HEK293 (cell line): Measurements from ENCODE around the gene WTAP.
"Not testable (repeated sequence)": the region's sequence is repeated elsewhere in the genome, so short reads cannot be mapped to it uniquely, and the experiment has no call there.

Source experiments
- CTCF ChIA-PET: fragments of 350-600 bp; formaldehyde crosslinking; extraction: SDS; loops from one replicate; lab custom pipeline; 2021; ENCODE audit warnings: antibody characterized with exemption; lab: Yijun Ruan, JAX
- POLR2A ChIA-PET: fragments of 300-600 bp; formaldehyde crosslinking; extraction: SDS; loops from one replicate; lab custom pipeline; 2020; ENCODE audit warnings: antibody characterized with exemption, inconsistent platforms; lab: Yijun Ruan, JAX
- H3K27ac ChIP-seq: fragments of 200-500 bp; sonication (Bioruptor generic); 2 replicates; pipeline ENCODE4 v1.5.1; 2014; ENCODE audit warnings: low read depth, low read length, control low read depth, inconsistent platforms; ENCODE audit errors: extremely low read depth
- H3K36me3 ChIP-seq, 2 experiments: fragments of 200-500 bp in 1 of 2; sonication (Bioruptor generic) in 1 of 2; 1 replicate in 1 of 2; 2 replicates in 1 of 2; pipeline ENCODE4 v1.5.1; 2014 to 2017; ENCODE audit warnings: inconsistent platforms in 2 of 2, low read length in 2 of 2; ENCODE audit not compliant: control insufficient read depth in 2 of 2, insufficient read depth in 1 of 2
- H3K4me1 ChIP-seq: fragments of 200-500 bp; sonication (Bioruptor generic); 2 replicates; pipeline ENCODE4 v1.5.1; 2014; ENCODE audit warnings: mild to moderate bottlenecking, low read length, inconsistent platforms; ENCODE audit not compliant: control insufficient read depth, insufficient read depth
- H3K4me3 ChIP-seq: 2 replicates; pipeline ENCODE4 v1.5.1; 2011; ENCODE audit warnings: low read depth, mild to moderate bottlenecking, control low read depth, low read length, moderate library complexity
- H3K9me3 ChIP-seq: fragments of 200-500 bp; sonication (Bioruptor generic); 2 replicates; pipeline ENCODE4 v1.5.1; 2014; ENCODE audit warnings: low read depth, low read length, inconsistent platforms; ENCODE audit not compliant: control insufficient read depth, insufficient read depth
- GLIS2 ChIP-seq: fragments of 450-650 bp; formaldehyde crosslinking; IDR thresholded peaks from 2 replicates; pipeline ENCODE4 v1.5.1; 2016; ENCODE audit warnings: missing biosample characterization, missing genetic modification characterization
- HOXD13 ChIP-seq: sonication (generic); formaldehyde crosslinking; IDR thresholded peaks from 2 replicates; pipeline ENCODE4 v1.8.0; 2022; ENCODE audit warnings: missing genetic modification reagents, borderline replicate concordance
- OSR2 ChIP-seq: fragments of 450-650 bp; formaldehyde crosslinking; IDR thresholded peaks from 2 replicates; pipeline ENCODE4 v1.5.1; 2016; ENCODE audit warnings: missing biosample characterization, missing genetic modification characterization
- OVOL3 ChIP-seq: fragments of 450-650 bp; formaldehyde crosslinking; IDR thresholded peaks from 2 replicates; pipeline ENCODE4 v1.5.1; 2016; ENCODE audit warnings: missing biosample characterization, missing genetic modification characterization
- SP7 ChIP-seq: fragments of 450-650 bp; formaldehyde crosslinking; IDR thresholded peaks from 2 replicates; pipeline ENCODE4 v1.5.1; 2016; ENCODE audit warnings: missing biosample characterization, missing genetic modification characterization
- TCF7L2 ChIP-seq: IDR thresholded peaks from 2 replicates; pipeline ENCODE4 v1.6.1; 2011; ENCODE audit warnings: low read depth, mild to moderate bottlenecking, inconsistent platforms, low read length, moderate library complexity, borderline replicate concordance
- YY2 ChIP-seq: fragments of 450-650 bp; formaldehyde crosslinking; IDR thresholded peaks from 2 replicates; pipeline ENCODE4 v1.5.1; 2016; ENCODE audit warnings: missing biosample characterization, missing genetic modification characterization
- ZBTB21 ChIP-seq: fragments of 450-650 bp; formaldehyde crosslinking; IDR thresholded peaks from 2 replicates; pipeline ENCODE4 v1.5.1; 2017; ENCODE audit warnings: missing biosample characterization, missing genetic modification characterization
- ZFP37 ChIP-seq: fragments of 450-650 bp; formaldehyde crosslinking; IDR thresholded peaks from 2 replicates; pipeline ENCODE4 v1.5.1; 2016; ENCODE audit warnings: missing biosample characterization, missing genetic modification characterization
- ZNF114 ChIP-seq: fragments of 450-650 bp; formaldehyde crosslinking; IDR thresholded peaks from 2 replicates; pipeline ENCODE4 v1.5.0; 2017; ENCODE audit warnings: missing biosample characterization, missing genetic modification characterization
- ZNF549 ChIP-seq: fragments of 450-650 bp; IDR thresholded peaks from 2 replicates; pipeline ENCODE4 v1.5.1; 2018; ENCODE audit warnings: missing biosample characterization, missing genetic modification characterization, mild to moderate bottlenecking, inconsistent platforms, moderate library complexity
- ZNF558 ChIP-seq: fragments of 450-650 bp; formaldehyde crosslinking; IDR thresholded peaks from 2 replicates; pipeline ENCODE4 v1.5.1; 2016; ENCODE audit warnings: missing biosample characterization, missing genetic modification characterization
- ZNF571 ChIP-seq: fragments of 450-650 bp; formaldehyde crosslinking; IDR thresholded peaks from 2 replicates; pipeline ENCODE4 v1.5.0; 2017; ENCODE audit warnings: missing biosample characterization, missing genetic modification characterization
- ZNF600 ChIP-seq: fragments of 450-650 bp; formaldehyde crosslinking; IDR thresholded peaks from 2 replicates; pipeline ENCODE4 v1.5.1; 2016; ENCODE audit warnings: missing biosample characterization, missing genetic modification characterization
- ZNF768 ChIP-seq: fragments of 450-650 bp; formaldehyde crosslinking; IDR thresholded peaks from 2 replicates; pipeline ENCODE4 v1.5.1; 2018; ENCODE audit warnings: missing biosample characterization, mild to moderate bottlenecking, missing genetic modification characterization
- TF ChIP-seq, protein P1 (sequence below): fragments of 450-650 bp; formaldehyde crosslinking; IDR thresholded peaks from 2 replicates; pipeline ENCODE4 v1.5.1; 2016; ENCODE audit warnings: missing biosample characterization, missing genetic modification characterization
- TF ChIP-seq, protein P2 (sequence below): sonication (generic); formaldehyde crosslinking; IDR thresholded peaks from 2 replicates; pipeline ENCODE4 v1.8.1; 2022; ENCODE audit warnings: mild to moderate bottlenecking, moderate library complexity, missing genetic modification reagents
- TF ChIP-seq, protein P3 (sequence below): fragments of 450-650 bp; formaldehyde crosslinking; conservative IDR thresholded peaks from 2 replicates; pipeline ENCODE4 v1.5.1; 2016; ENCODE audit warnings: low read depth, missing biosample characterization, missing genetic modification characterization

WTAP gene

DNA sequence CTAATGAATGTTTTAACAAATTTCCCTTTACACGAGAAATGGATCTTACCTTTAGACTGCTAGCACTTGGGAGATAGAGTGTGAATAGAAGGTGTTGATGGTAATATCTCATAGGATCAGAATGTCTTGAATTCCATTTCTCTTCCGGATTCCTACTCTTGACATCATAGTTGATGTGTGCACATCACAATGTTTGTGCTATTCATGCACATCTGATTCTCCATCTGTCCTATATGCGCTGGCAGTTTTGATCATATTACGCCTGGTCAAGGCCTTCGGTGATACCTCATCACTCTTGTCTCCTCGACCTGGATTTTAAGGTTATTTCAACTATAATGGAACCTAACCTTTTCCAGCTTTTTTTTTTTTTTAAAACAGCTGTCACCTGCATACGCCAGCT is 17.8 kb downstream of the WTAP start (continued):
- TF ChIP-seq OVOL3 (tag by site-specific recombination) (no peak), OSR2 (tag by site-specific recombination) (no peak)

DNA sequence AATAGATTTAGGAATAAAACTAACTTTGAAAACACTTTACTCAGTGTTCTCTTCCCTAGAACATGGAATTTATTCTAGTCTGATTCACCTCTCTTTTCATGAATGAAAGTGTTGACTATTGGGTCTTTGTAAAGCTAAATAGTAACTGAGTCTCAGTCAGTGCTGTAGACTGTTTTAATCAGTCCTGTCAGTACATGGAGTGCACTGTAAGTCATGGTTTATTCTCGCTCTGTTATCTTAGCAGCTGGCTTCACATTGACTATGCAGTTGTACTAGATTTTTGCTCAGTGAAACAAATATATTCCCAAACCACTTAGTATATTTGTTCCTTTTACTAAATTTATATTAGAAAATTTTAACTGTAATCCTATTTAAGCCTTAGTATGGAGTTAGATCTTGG is 19.5 kb downstream of the WTAP start:
- ChIA-PET CTCF (interaction anchor here (0.9 to 1.2 kb wide), 3 partner anchors 10 to 55 kb away, joined by 3 to 5 read pairs (median 3); no protein-coding TSS in a partner anchor), POLR2A (interaction anchor here (0.7 kb wide), 1 partner anchor 49 kb away, joined by 4 read pairs; no protein-coding TSS in a partner anchor)
- H3K9me3 ChIP-seq = no peaks in the 10 kb centered on the region
- no peak for TF ChIP-seq ZBTB21 (tag by site-specific recombination)
- no peak for TF ChIP-seq ZNF600
- TF ChIP-seq, protein P1, sequence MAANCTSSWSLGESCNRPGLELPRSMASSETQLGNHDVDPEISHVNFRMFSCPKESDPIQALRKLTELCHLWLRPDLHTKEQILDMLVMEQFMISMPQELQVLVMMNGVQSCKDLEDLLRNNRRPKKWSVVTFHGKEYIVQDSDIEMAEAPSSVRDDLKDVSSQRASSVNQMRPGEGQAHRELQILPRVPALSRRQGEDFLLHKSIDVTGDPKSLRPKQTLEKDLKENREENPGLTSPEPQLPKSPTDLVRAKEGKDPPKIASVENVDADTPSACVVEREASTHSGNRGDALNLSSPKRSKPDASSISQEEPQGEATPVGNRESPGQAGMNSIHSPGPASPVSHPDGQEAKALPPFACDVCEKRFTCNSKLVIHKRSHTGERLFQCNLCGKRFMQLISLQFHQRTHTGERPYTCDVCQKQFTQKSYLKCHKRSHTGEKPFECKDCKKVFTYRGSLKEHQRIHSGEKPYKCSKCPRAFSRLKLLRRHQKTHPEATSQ (tag by site-specific recombination) = no peak
- no peak for TF ChIP-seq SP7 (tag by site-specific recombination)
- TF ChIP-seq ZFP37 (tag by site-specific recombination) = no peak
- no peak for TF ChIP-seq TCF7L2
- TF ChIP-seq, protein P2, sequence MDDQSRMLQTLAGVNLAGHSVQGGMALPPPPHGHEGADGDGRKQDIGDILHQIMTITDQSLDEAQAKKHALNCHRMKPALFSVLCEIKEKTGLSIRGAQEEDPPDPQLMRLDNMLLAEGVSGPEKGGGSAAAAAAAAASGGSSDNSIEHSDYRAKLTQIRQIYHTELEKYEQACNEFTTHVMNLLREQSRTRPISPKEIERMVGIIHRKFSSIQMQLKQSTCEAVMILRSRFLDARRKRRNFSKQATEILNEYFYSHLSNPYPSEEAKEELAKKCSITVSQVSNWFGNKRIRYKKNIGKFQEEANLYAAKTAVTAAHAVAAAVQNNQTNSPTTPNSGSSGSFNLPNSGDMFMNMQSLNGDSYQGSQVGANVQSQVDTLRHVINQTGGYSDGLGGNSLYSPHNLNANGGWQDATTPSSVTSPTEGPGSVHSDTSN = no peak
- TF ChIP-seq ZNF571 (tag by site-specific recombination) = no peak
- no peak for TF ChIP-seq YY2 (tag by site-specific recombination)
- no peak overlapping the region for H3K4me3 ChIP-seq
- H3K4me1 ChIP-seq = no peaks in the 10 kb centered on the region
- no peak overlapping the region for H3K27ac ChIP-seq
- H3K36me3 ChIP-seq = peaks cover 43 to 98% of the 10 kb centered on the region in 2 experiments

DNA sequence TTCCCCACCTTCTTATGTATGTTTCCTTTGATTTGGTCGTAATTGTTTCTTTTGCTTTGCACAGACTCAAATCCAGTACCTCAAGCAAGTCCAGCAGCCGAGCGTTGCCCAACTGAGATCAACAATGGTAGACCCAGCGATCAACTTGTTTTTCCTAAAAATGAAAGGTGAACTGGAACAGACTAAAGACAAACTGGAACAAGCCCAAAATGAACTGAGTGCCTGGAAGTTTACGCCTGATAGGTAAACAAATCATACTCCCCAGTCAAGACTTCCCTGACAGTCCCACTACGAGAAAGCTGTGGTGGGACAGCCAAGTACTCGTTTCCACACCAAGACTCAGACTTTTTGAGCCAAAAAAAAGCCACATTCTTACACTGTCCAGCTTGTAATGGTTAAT is 20.8 kb downstream of the WTAP start:
- POLR2A ChIA-PET, H3K27ac ChIP-seq, H3K4me1 ChIP-seq, H3K9me3 ChIP-seq, H3K4me3 ChIP-seq: not testable (repeated sequence)
- CTCF ChIA-PET = interaction anchor here (1.2 kb wide), 1 partner anchor 56 kb away, joined by 5 read pairs; no protein-coding TSS in a partner anchor
- peaks cover 33 to 98% of the 10 kb centered on the region in 2 experiments for H3K36me3 ChIP-seq

DNA sequence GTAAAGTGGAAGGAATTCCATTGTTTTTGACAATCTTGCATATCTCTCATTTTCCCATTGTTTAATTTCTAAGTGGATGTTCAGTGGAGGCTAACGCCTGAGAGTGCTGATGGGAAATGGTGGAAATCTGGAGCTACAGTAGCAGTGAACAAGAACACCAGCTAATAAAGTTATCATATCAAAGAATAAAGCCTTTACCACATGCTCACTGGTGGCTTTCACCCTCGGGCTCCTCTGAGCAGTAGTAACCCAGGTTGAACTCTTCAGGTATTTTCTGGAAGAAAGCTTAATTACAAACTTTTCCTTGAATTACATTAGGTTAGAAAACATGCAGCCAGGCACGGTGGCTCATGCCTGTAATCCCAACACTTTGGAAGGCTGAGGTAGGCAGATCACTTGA is 24.1 kb downstream of the WTAP start:
- POLR2A ChIA-PET = interaction anchor here (0.9 to 1.2 kb wide), 3 partner anchors 10 to 39 kb away, joined by 3 to 4 read pairs (median 3); partner anchors contain the start of genes ACAT2 and MRPL18
- Histone ChIP-seq H3K4me3 (no peak overlapping the region), H3K36me3 (peaks cover 16 to 98% of the 10 kb centered on the region in 2 experiments), H3K4me1 (no peaks in the 10 kb centered on the region), H3K9me3 (no peaks in the 10 kb centered on the region), H3K27ac (no peak overlapping the region)
- no peak for TF ChIP-seq ZNF114 (tag by site-specific recombination)
- TF ChIP-seq ZNF558 (tag by site-specific recombination) = no peak
- TF ChIP-seq ZNF549 = no peak
- TF ChIP-seq GLIS2 (tag by site-specific recombination) = no peak
- TF ChIP-seq, protein P3, sequence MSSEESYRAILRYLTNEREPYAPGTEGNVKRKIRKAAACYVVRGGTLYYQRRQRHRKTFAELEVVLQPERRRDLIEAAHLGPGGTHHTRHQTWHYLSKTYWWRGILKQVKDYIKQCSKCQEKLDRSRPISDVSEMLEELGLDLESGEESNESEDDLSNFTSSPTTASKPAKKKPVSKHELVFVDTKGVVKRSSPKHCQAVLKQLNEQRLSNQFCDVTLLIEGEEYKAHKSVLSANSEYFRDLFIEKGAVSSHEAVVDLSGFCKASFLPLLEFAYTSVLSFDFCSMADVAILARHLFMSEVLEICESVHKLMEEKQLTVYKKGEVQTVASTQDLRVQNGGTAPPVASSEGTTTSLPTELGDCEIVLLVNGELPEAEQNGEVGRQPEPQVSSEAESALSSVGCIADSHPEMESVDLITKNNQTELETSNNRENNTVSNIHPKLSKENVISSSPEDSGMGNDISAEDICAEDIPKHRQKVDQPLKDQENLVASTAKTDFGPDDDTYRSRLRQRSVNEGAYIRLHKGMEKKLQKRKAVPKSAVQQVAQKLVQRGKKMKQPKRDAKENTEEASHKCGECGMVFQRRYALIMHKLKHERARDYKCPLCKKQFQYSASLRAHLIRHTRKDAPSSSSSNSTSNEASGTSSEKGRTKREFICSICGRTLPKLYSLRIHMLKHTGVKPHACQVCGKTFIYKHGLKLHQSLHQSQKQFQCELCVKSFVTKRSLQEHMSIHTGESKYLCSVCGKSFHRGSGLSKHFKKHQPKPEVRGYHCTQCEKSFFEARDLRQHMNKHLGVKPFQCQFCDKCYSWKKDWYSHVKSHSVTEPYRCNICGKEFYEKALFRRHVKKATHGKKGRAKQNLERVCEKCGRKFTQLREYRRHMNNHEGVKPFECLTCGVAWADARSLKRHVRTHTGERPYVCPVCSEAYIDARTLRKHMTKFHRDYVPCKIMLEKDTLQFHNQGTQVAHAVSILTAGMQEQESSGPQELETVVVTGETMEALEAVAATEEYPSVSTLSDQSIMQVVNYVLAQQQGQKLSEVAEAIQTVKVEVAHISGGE (tag by site-specific recombination) = no peak
- TF ChIP-seq HOXD13 (CRISPR knock-in tag) = no peak
- no peak for TF ChIP-seq ZNF768
- CTCF ChIA-PET = interaction anchor here (0.6 kb wide), 2 partner anchors 59 to 105 kb away, joined by 3 read pairs; no protein-coding TSS in a partner anchor
